Measurements from ENCODE around the gene PPP1R16B. TPM values are rescaled to one million over a fixed set of nuclear protein-coding genes. Genes with fewer than 3 reads are reported as not detected.
"Not testable (repeated sequence)": the region's sequence is repeated elsewhere in the genome, so short reads cannot be mapped to it uniquely, and the experiment has no call there.

The PPP1R16B gene
- total RNA-seq, 1 donor from 2014 or later: 46.9 TPM

DNA sequence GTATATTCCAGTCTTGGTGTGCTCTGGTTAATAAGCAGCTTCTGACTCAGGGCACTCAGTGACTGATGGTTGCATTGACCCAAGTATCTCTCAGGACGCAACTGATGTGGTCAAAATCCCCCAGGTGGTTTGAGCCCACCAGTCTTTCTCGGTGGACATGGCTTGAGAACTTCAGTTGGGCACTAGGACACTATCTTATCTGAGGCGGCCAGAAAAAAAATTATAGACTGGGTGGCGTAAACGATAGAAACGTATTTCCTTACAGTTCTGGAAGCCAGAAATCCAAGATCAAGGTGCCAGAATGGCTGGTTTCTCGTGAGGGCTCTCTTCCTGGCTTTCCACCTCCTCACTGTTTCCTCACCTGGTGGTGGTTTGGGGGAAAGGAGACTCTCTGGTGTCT is 52.2 kb downstream of the PPP1R16B start:
- no peaks in the 10 kb centered on the region for H3K9me3 Mint-ChIP-seq (ENCODE audit: unreplicated experiment)
- peaks cover 4% of the 10 kb centered on the region for H3K27me3 Mint-ChIP-seq (ENCODE audit: unreplicated experiment)
- peaks cover 19% of the 10 kb centered on the region for H3K4me1 Mint-ChIP-seq (ENCODE audit: unreplicated experiment)
- no peak overlapping the region for H3K4me3 Mint-ChIP-seq (ENCODE audit: unreplicated experiment)
- peaks cover 4% of the 10 kb centered on the region for H3K36me3 Mint-ChIP-seq (ENCODE audit: low read depth, unreplicated experiment)
- DNase-seq (ENCODE audit: low spot score): no peak
- no peak overlapping the region for H3K27ac Mint-ChIP-seq (ENCODE audit: unreplicated experiment)
- TF ChIP-seq, protein P1, sequence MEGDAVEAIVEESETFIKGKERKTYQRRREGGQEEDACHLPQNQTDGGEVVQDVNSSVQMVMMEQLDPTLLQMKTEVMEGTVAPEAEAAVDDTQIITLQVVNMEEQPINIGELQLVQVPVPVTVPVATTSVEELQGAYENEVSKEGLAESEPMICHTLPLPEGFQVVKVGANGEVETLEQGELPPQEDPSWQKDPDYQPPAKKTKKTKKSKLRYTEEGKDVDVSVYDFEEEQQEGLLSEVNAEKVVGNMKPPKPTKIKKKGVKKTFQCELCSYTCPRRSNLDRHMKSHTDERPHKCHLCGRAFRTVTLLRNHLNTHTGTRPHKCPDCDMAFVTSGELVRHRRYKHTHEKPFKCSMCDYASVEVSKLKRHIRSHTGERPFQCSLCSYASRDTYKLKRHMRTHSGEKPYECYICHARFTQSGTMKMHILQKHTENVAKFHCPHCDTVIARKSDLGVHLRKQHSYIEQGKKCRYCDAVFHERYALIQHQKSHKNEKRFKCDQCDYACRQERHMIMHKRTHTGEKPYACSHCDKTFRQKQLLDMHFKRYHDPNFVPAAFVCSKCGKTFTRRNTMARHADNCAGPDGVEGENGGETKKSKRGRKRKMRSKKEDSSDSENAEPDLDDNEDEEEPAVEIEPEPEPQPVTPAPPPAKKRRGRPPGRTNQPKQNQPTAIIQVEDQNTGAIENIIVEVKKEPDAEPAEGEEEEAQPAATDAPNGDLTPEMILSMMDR (IDR thresholded peaks at IDR 0.05; ENCODE audit: unreplicated experiment): no peak

DNA sequence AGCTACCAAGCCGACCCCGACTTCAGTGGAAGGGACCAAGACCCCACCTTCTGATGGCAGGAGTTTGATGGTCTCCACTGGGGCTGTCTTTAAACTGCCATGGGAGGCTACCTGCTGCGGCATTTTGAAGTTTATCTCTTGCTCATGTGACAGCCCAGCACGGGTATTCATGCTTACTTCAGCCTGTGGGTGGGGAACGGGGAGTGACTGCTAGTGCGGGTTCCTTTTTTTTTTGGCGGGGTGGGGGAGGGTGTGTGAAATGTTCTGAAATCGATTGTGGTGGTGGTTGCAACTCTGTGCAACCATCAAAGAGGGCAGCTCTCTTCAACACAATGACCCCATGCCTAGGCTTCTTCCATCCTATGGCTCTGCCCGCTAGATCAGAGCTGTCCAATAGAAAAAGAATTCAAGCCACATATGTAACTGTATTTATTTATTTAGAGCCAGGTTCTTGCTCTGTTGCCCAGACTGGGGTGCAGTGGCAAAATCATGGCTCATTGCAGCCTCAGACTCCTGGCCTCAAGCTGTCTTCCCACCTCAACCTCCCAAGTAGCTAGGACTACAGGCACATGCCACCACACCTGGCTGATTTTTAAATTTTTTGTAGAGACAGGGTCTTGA is 53.7 kb downstream of the PPP1R16B start:
- Mint-ChIP-seq H3K27me3 (ENCODE audit: unreplicated experiment) (peaks cover 2% of the 10 kb centered on the region), H3K9me3 (ENCODE audit: unreplicated experiment) (no peaks in the 10 kb centered on the region), H3K4me1 (ENCODE audit: unreplicated experiment) (peaks cover 26% of the 10 kb centered on the region), H3K4me3 (ENCODE audit: unreplicated experiment) (no peak overlapping the region), H3K27ac (ENCODE audit: unreplicated experiment) (no peak overlapping the region), H3K36me3 (ENCODE audit: low read depth, unreplicated experiment) (peaks cover 2% of the 10 kb centered on the region)
- no peak for DNase-seq (ENCODE audit: low spot score)
- TF ChIP-seq, protein P1 (IDR thresholded peaks at IDR 0.05; ENCODE audit: unreplicated experiment): no peak

- not testable (repeated sequence) for H3K36me3 Mint-ChIP-seq (ENCODE audit: low read depth, unreplicated experiment); H3K27ac Mint-ChIP-seq (ENCODE audit: unreplicated experiment); H3K9me3 Mint-ChIP-seq (ENCODE audit: unreplicated experiment); DNase-seq (ENCODE audit: low spot score); H3K4me3 Mint-ChIP-seq (ENCODE audit: unreplicated experiment); H3K27me3 Mint-ChIP-seq (ENCODE audit: unreplicated experiment)
- peaks cover 26% of the 10 kb centered on the region for H3K4me1 Mint-ChIP-seq (ENCODE audit: unreplicated experiment)
These were observed 54.4 kb downstream of the PPP1R16B start for GRCh38 chr20:38859857-38860256.

DNA sequence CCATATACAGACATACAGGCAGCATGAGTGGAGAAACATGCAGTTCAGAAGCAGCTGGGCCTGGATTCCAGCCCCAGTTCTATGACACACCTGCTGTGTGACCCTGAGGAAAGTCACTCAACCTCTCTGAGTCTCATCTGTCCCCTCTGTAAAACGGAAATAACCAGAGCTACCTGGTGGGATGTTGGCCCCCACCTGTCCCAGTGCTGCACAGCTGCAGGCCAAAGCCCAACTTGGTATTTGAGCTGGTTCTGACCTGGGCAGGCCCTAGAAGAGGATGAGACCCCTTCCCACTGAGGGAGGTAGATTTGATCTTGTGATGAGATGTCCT is 55.5 kb downstream of the PPP1R16B start:
- TF ChIP-seq, protein P1 (IDR thresholded peaks at IDR 0.05; ENCODE audit: unreplicated experiment): no peak
- Mint-ChIP-seq H3K27me3 (ENCODE audit: unreplicated experiment) (peaks cover 2% of the 10 kb centered on the region), H3K4me1 (ENCODE audit: unreplicated experiment) (peaks cover 26% of the 10 kb centered on the region), H3K27ac (ENCODE audit: unreplicated experiment) (no peak overlapping the region), H3K36me3 (ENCODE audit: low read depth, unreplicated experiment) (no peaks in the 10 kb centered on the region), H3K4me3 (ENCODE audit: unreplicated experiment) (no peak overlapping the region), H3K9me3 (ENCODE audit: unreplicated experiment) (no peaks in the 10 kb centered on the region)
- DNase-seq (ENCODE audit: low spot score): no peak

- H3K36me3 Mint-ChIP-seq (ENCODE audit: low read depth, unreplicated experiment): no peaks in the 10 kb centered on the region
- no peak overlapping the region for H3K27ac Mint-ChIP-seq (ENCODE audit: unreplicated experiment)
These were observed 56.7 kb downstream of the PPP1R16B start for GRCh38 chr20:38862226-38862625.

More at GRCh38 chr20:38862226-38862625, 56.7 kb downstream of the PPP1R16B start:
- TF ChIP-seq, protein P1 (IDR thresholded peaks at IDR 0.05; ENCODE audit: unreplicated experiment): no peak
- H3K27me3 Mint-ChIP-seq (ENCODE audit: unreplicated experiment): peaks cover 4% of the 10 kb centered on the region
- H3K9me3 Mint-ChIP-seq (ENCODE audit: unreplicated experiment): no peaks in the 10 kb centered on the region
- H3K4me1 Mint-ChIP-seq (ENCODE audit: unreplicated experiment): peaks cover 30% of the 10 kb centered on the region
- peak overlapping the region; percentile 1 for H3K4me3 Mint-ChIP-seq (ENCODE audit: unreplicated experiment)
- DNase-seq (ENCODE audit: low spot score): no peak
